ENCODE data around the gene SSX2B.
"Not testable (repeated sequence)": the region's sequence is repeated elsewhere in the genome, so short reads cannot be mapped to it uniquely, and the experiment has no call there.

- TF ChIP-seq POLR2A (IDR thresholded peaks at IDR 0.05); CTCF (IDR thresholded peaks at IDR 0.05); POLR2AphosphoS5 (IDR thresholded peaks at IDR 0.05; ENCODE audit: insufficient read depth in 1 of 2, low read depth in 1 of 2): not testable (repeated sequence)
Measured at GRCh38 chrX:52750952-52751351, at the start of gene SSX2B.

Data from vagina (tissue), 2 donors.